K562 (cell line): ENCODE measurements around the gene TRMT1. TPM values are rescaled to one million over a fixed set of nuclear protein-coding genes. Genes with fewer than 3 reads are reported as not detected.

Experiments used
- CAMTA2 ChIP-seq: fragments of 250-450 bp; sonication (Bioruptor Pico); conservative IDR thresholded peaks from 2 replicates; pipeline ENCODE4 v1.5.1; 2022
- EP300 ChIP-seq: IDR thresholded peaks from 2 replicates; pipeline ENCODE4 v1.6.1; 2012; ENCODE audit warnings: low read length, improper control_type of control experiment
- FOS ChIP-seq: IDR thresholded peaks from 3 replicates; pipeline ENCODE4 v1.6.1; 2011; ENCODE audit not compliant: insufficient read length; ENCODE audit errors: extremely low read depth
- ILF3 ChIP-seq: fragments of 450-650 bp; IDR thresholded peaks from 2 replicates; pipeline ENCODE4 v1.6.1; 2018; ENCODE audit warnings: antibody characterized with exemption, mild to moderate bottlenecking, moderate library complexity, borderline replicate concordance
- KDM2B ChIP-seq: fragments of 250-450 bp; sonication (Bioruptor Pico); IDR thresholded peaks from 2 replicates; pipeline ENCODE4 v1.8.0; 2021; ENCODE audit warnings: mild to moderate bottlenecking, moderate library complexity
- KDM4B ChIP-seq, 2 experiments: fragments of 450-650 bp in 1 of 2; sonication (generic) in 1 of 2; IDR thresholded peaks; 2 replicates each; pipeline ENCODE4 v1.6.1; 2016 to 2017; ENCODE audit warnings: borderline replicate concordance in 2 of 2, antibody characterized with exemption in 1 of 2, low read depth in 1 of 2, mild to moderate bottlenecking in 1 of 2
- NEUROD1 ChIP-seq: fragments of 150-350 bp; IDR thresholded peaks from 2 replicates; pipeline ENCODE4 v1.6.1; 2014; ENCODE audit warnings: borderline replicate concordance, low read length, low read depth; ENCODE audit not compliant: partially characterized antibody
- NFIX ChIP-seq: fragments of 250-450 bp; sonication (Bioruptor Pico); IDR thresholded peaks from 2 replicates; pipeline ENCODE4 v1.4.0; 2020; ENCODE audit warnings: low read depth, mild to moderate bottlenecking, moderate library complexity
- NR2F6 ChIP-seq: fragments of 450-650 bp; formaldehyde crosslinking; IDR thresholded peaks from 2 replicates; pipeline ENCODE4 v1.4.0; 2020; ENCODE audit warnings: mild to moderate bottlenecking
- OTX1 ChIP-seq: fragments of 450-650 bp; formaldehyde crosslinking; IDR thresholded peaks from 2 replicates; pipeline ENCODE4 v1.4.0; 2022; ENCODE audit warnings: mild to moderate bottlenecking
- PHF8 ChIP-seq: fragments of 200-600 bp; sonication (generic); IDR thresholded peaks from 2 replicates; pipeline ENCODE4 v1.6.1; 2012; ENCODE audit warnings: mixed run types, mild to moderate bottlenecking, inconsistent platforms, low read length, moderate library complexity, borderline replicate concordance
- PML ChIP-seq: IDR thresholded peaks from 2 replicates; pipeline ENCODE4 v1.6.1; 2012; ENCODE audit warnings: low read length, inconsistent platforms
- PYGO2 ChIP-seq: fragments of 450-650 bp; IDR thresholded peaks from 2 replicates; pipeline ENCODE4 v1.6.1; 2016; ENCODE audit warnings: mild to moderate bottlenecking, missing genetic modification characterization, moderate library complexity, missing compliant biosample characterization
- RBM25 ChIP-seq: fragments of 200-400 bp; formaldehyde crosslinking; IDR thresholded peaks from 2 replicates; pipeline ENCODE4 v1.6.1; 2018; ENCODE audit warnings: low read length, low read depth, moderate library complexity; ENCODE audit not compliant: severe bottlenecking
- SMARCE1 ChIP-seq: fragments of 450-650 bp; IDR thresholded peaks from 2 replicates; pipeline ENCODE4 v1.7.1; 2016; ENCODE audit warnings: mild to moderate bottlenecking
- TEAD4 ChIP-seq, 2 experiments: sonication (generic) in 1 of 2; formaldehyde crosslinking in 1 of 2; IDR thresholded peaks; 2 replicates each; pipeline versions ENCODE4 v1.6.1 to v1.8.0; 2012 to 2022; ENCODE audit warnings: borderline replicate concordance in 1 of 2, inconsistent platforms in 1 of 2, low read length in 1 of 2, mild to moderate bottlenecking in 1 of 2, missing genetic modification reagents in 1 of 2
- XRCC5 ChIP-seq: fragments of 200-400 bp; formaldehyde crosslinking; IDR thresholded peaks from 2 replicates; pipeline ENCODE4 v1.6.1; 2017; ENCODE audit warnings: low read depth, mild to moderate bottlenecking, low read length
- ZFP36 ChIP-seq: fragments of 150-350 bp; IDR thresholded peaks from 2 replicates; pipeline ENCODE4 v1.6.1; 2018; ENCODE audit warnings: low read length, low read depth; ENCODE audit not compliant: partially characterized antibody
- ZNF143 ChIP-seq: sonication (generic); formaldehyde crosslinking; IDR thresholded peaks from 2 replicates; pipeline ENCODE4 v1.9.0; 2022; ENCODE audit warnings: mild to moderate bottlenecking, missing genetic modification reagents
- ZNF586 ChIP-seq: fragments of 450-650 bp; formaldehyde crosslinking; conservative IDR thresholded peaks from 2 replicates; pipeline ENCODE4 v1.4.0; 2020; ENCODE audit warnings: mild to moderate bottlenecking, moderate library complexity
- ZNF668 ChIP-seq: fragments of 250-450 bp; sonication (Bioruptor Pico); IDR thresholded peaks from 2 replicates; pipeline ENCODE4 v1.8.0; 2022; ENCODE audit warnings: mild to moderate bottlenecking, inconsistent platforms
- ZNF766 ChIP-seq: fragments of 200-800 bp; sonication (Bioruptor generic); conservative IDR thresholded peaks from 2 replicates; pipeline ENCODE4 v1.6.1; 2016; ENCODE audit warnings: missing genetic modification characterization, missing compliant biosample characterization
- polyA plus RNA-seq, 8 experiments: library from polyadenylated mRNA; depleted of rRNA in 4 of 8; stranded (reverse) in 5 of 8; unstranded in 3 of 8; fragments of >200 nt; fragmentation: Nextera tagmentation in 2 of 8; fragmentation: Illumina TruSeq in 1 of 8; extraction: Ambion mirVana in 2 of 8; extraction: Trizol in 1 of 8; gene quantifications; 2 replicates each; pipeline versions ENCODE4 v1.2.1 to v1.2.3, GENCODE V29; 2011 to 2014; ENCODE audit warnings: inconsistent platforms in 1 of 8, missing spikeins in 1 of 8
- total RNA-seq, 7 experiments: library from RNA; depleted of rRNA in 6 of 7; stranded (reverse); fragments of >200 nt in 6 of 7; fragmentation: Illumina TruSeq in 2 of 7; extraction: Trizol in 2 of 7; gene quantifications; 2 replicates each; pipeline versions ENCODE4 v1.2.1 to v1.2.3, GENCODE V29; 2011 to 2021; ENCODE audit warnings: low replicate concordance in 1 of 7
- TF ChIP-seq, protein P1 (sequence below): fragments of 250-450 bp; sonication (Bioruptor Pico); IDR thresholded peaks from 2 replicates; pipeline ENCODE4 v1.4.0; 2020; ENCODE audit warnings: mild to moderate bottlenecking
- TF ChIP-seq, protein P2 (sequence below): sonication (generic); formaldehyde crosslinking; IDR thresholded peaks from 2 replicates; pipeline ENCODE4 v1.8.1; 2023; ENCODE audit warnings: mild to moderate bottlenecking, missing genetic modification reagents, moderate library complexity
- TF ChIP-seq, protein P3 (sequence below): sonication (generic); formaldehyde crosslinking; IDR thresholded peaks from 2 replicates; pipeline ENCODE4 v1.8.1; 2023; ENCODE audit warnings: mild to moderate bottlenecking, missing genetic modification reagents

TRMT1 gene
- total and polyA plus RNA-seq, 9 of the 15 experiments (the other 6 are each of a cell fraction or from before 2014, with no cell fraction given): 5.8 to 158 (median 54.3) TPM

DNA sequence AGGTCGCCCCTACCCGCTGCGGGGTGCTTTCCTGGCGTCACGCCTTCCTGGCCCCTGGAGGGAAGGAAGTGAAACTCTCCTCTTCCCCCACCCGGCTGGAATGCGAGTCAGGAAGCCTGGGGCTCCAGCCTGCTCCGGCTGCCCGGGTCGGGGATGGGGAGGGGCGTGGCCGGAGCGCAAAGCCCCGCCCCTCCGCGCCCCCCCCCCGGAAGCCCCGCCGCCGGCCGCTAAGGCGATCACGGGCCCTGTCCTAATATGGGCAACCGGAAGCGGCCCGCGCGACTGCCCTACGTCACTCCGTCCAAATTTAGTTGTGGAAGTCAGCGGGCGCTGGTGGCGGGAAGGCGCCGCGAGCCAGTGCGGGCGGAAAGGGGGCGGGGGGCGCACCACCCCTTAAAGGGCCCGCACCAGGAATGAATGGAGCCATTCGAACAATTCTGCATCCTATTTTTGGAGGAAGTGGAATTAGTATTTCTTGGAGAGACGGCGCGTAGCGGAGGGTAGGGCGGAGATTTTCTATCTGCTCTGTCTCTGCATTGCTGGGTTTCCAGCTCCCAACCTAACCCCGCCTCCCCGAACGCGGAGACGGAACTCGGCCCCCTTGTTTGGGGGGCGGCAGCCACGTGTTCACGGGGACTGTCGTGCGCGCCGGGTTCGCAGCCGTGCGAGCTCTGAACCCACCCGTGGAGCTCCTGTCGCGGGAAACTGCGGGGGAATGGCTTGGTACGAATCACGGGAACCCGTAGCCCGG, 35.2 kb upstream of the TRMT1 start (continued):
- TF ChIP-seq ZFP36 (peak; percentile 59), ZNF586 (CRISPR knock-in tag) (no peak), NR2F6 (CRISPR knock-in tag) (no peak), NEUROD1 (peak; percentile 78), CAMTA2 (no peak), ZNF766 (CRISPR knock-in tag) (no peak), EP300 (peak; percentile 7; the same call in 1 of the 2 replicates), PHF8 (no peak), ZNF143 (CRISPR knock-in tag) (no peak), XRCC5 (no peak), OTX1 (CRISPR knock-in tag) (peak; percentile 39; the same call in 1 of the 2 replicates), PML (peak; percentile 48), KDM2B (no peak), KDM4B (IDR thresholded peaks at IDR 0.05; ENCODE audit: borderline replicate concordance in 2 of 2, low read depth in 1 of 2) (peak in 1 of 2 experiments; percentile 1; a peak in 1 of 4 replicates), TEAD4 (IDR thresholded peaks at IDR 0.05; ENCODE audit: low read length) (peak; percentile 83), TEAD4 (CRISPR knock-in tag; IDR thresholded peaks at IDR 0.05; ENCODE audit: borderline replicate concordance) (peak; percentile 75; the same call in 1 of the 2 replicates), ZNF668 (CRISPR knock-in tag) (0 out of 2 replicates have a peak, but pooled peaks have one; percentile 45), NFIX (no peak), SMARCE1 (no peak), PYGO2 (tag) (no peak), RBM25 (no peak), FOS (no peak), ILF3 (no peak)
- TF ChIP-seq, protein P1, sequence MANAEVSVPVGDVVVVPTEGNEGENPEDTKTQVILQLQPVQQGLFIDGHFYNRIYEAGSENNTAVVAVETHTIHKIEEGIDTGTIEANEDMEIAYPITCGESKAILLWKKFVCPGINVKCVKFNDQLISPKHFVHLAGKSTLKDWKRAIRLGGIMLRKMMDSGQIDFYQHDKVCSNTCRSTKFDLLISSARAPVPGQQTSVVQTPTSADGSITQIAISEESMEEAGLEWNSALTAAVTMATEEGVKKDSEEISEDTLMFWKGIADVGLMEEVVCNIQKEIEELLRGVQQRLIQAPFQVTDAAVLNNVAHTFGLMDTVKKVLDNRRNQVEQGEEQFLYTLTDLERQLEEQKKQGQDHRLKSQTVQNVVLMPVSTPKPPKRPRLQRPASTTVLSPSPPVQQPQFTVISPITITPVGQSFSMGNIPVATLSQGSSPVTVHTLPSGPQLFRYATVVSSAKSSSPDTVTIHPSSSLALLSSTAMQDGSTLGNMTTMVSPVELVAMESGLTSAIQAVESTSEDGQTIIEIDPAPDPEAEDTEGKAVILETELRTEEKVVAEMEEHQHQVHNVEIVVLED (CRISPR knock-in tag): peak; percentile 69
- TF ChIP-seq, protein P2, sequence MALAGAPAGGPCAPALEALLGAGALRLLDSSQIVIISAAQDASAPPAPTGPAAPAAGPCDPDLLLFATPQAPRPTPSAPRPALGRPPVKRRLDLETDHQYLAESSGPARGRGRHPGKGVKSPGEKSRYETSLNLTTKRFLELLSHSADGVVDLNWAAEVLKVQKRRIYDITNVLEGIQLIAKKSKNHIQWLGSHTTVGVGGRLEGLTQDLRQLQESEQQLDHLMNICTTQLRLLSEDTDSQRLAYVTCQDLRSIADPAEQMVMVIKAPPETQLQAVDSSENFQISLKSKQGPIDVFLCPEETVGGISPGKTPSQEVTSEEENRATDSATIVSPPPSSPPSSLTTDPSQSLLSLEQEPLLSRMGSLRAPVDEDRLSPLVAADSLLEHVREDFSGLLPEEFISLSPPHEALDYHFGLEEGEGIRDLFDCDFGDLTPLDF (CRISPR knock-in tag): peak; percentile 89
- TF ChIP-seq, protein P3, sequence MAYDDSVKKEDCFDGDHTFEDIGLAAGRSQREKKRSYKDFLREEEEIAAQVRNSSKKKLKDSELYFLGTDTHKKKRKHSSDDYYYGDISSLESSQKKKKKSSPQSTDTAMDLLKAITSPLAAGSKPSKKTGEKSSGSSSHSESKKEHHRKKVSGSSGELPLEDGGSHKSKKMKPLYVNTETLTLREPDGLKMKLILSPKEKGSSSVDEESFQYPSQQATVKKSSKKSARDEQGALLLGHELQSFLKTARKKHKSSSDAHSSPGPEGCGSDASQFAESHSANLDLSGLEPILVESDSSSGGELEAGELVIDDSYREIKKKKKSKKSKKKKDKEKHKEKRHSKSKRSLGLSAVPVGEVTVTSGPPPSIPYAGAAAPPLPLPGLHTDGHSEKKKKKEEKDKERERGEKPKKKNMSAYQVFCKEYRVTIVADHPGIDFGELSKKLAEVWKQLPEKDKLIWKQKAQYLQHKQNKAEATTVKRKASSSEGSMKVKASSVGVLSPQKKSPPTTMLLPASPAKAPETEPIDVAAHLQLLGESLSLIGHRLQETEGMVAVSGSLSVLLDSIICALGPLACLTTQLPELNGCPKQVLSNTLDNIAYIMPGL: no peak
